Mesenchymal stem cell (in vitro differentiated cells and primary cell): ENCODE measurements around the gene TEF. TPM values are rescaled to one million over a fixed set of nuclear protein-coding genes. Genes with fewer than 3 reads are reported as not detected.

Experiments used
- DNase-seq: peaks from one replicate; pipeline ENCODE4 v3.0.0-alpha.2; 2013
- H2AFZ ChIP-seq: one replicate; pipeline ENCODE4 v1.6.1; 2013; ENCODE audit warnings: low read depth, mild to moderate bottlenecking, control low read depth, inconsistent platforms, low read length, moderate library complexity
- H2AK5ac ChIP-seq: 2 replicates; pipeline ENCODE4 v1.6.1; 2013; ENCODE audit warnings: low read length, moderate library complexity, mild to moderate bottlenecking, inconsistent platforms; ENCODE audit not compliant: severe bottlenecking
- H2BK120ac ChIP-seq: one replicate; pipeline ENCODE4 v1.6.1; 2013; ENCODE audit warnings: low read depth, mild to moderate bottlenecking, inconsistent platforms, low read length, moderate library complexity
- H2BK12ac ChIP-seq, 2 experiments: one replicate each; pipeline ENCODE4 v1.6.1; 2013; ENCODE audit warnings: inconsistent platforms in 2 of 2, low read length in 2 of 2, mild to moderate bottlenecking in 2 of 2, moderate library complexity in 2 of 2, control low read depth in 1 of 2
- H2BK15ac ChIP-seq: one replicate; pipeline ENCODE4 v1.6.1; 2013; ENCODE audit warnings: mild to moderate bottlenecking, low read depth, inconsistent platforms; ENCODE audit not compliant: poor library complexity, severe bottlenecking
- H2BK5ac ChIP-seq: 2 replicates; pipeline ENCODE4 v1.6.1; 2013; ENCODE audit warnings: low read depth, mild to moderate bottlenecking, low read length, control low read depth, inconsistent platforms; ENCODE audit not compliant: poor library complexity, severe bottlenecking
- H3K14ac ChIP-seq, 2 experiments: one replicate each; pipeline ENCODE4 v1.6.1; 2013; ENCODE audit warnings: inconsistent platforms in 2 of 2, low read length in 2 of 2, control low read depth in 1 of 2, mild to moderate bottlenecking in 1 of 2, moderate library complexity in 1 of 2
- H3K18ac ChIP-seq, 2 experiments: one replicate each; pipeline ENCODE4 v1.6.1; 2013; ENCODE audit warnings: inconsistent platforms in 2 of 2, low read length in 2 of 2, control low read depth in 1 of 2, low read depth in 1 of 2, mild to moderate bottlenecking in 1 of 2
- H3K23ac ChIP-seq, 2 experiments: one replicate each; pipeline ENCODE4 v1.6.1; 2013; ENCODE audit warnings: inconsistent platforms in 2 of 2, low read length in 2 of 2, mild to moderate bottlenecking in 2 of 2, moderate library complexity in 2 of 2, control low read depth in 1 of 2
- H3K27ac ChIP-seq: 2 replicates; pipeline ENCODE4 v1.5.1; 2013; ENCODE audit warnings: mild to moderate bottlenecking, moderate library complexity, low read length, control low read depth, inconsistent platforms; ENCODE audit not compliant: poor library complexity, severe bottlenecking
- H3K27me3 ChIP-seq, 2 experiments: 2 replicates each; pipeline versions ENCODE4 v1.6.1 to v1.7.0; 2013; ENCODE audit warnings: low read length in 2 of 2, mild to moderate bottlenecking in 2 of 2, moderate library complexity in 2 of 2, control low read depth in 1 of 2, inconsistent platforms in 1 of 2; ENCODE audit not compliant: control insufficient read depth in 1 of 2, insufficient read depth in 1 of 2
- H3K36me3 ChIP-seq, 2 experiments: 2 replicates each; pipeline versions ENCODE4 v1.6.1 to v1.7.0; 2013; ENCODE audit warnings: low read length in 2 of 2, control low read depth in 1 of 2, inconsistent platforms in 1 of 2, low read depth in 1 of 2, mild to moderate bottlenecking in 1 of 2; ENCODE audit not compliant: insufficient read depth in 2 of 2, control insufficient read depth in 1 of 2
- H3K4ac ChIP-seq, 2 experiments: one replicate each; pipeline ENCODE4 v1.6.1; 2013; ENCODE audit warnings: inconsistent platforms in 2 of 2, low read length in 2 of 2, mild to moderate bottlenecking in 2 of 2, moderate library complexity in 2 of 2, control low read depth in 1 of 2, low read depth in 1 of 2
- H3K4me1 ChIP-seq: 2 replicates; pipeline ENCODE4 v1.6.1; 2013; ENCODE audit warnings: low read depth, low read length, control low read depth; ENCODE audit not compliant: control insufficient read depth, insufficient read depth
- H3K4me2 ChIP-seq: 2 replicates; pipeline ENCODE4 v1.6.1; 2013; ENCODE audit warnings: low read length, mild to moderate bottlenecking, inconsistent platforms; ENCODE audit not compliant: poor library complexity, severe bottlenecking
- H3K4me3 ChIP-seq, 2 experiments: 2 replicates each; pipeline versions ENCODE4 v1.5.1 to v1.7.0; 2013; ENCODE audit warnings: low read length in 2 of 2, mild to moderate bottlenecking in 2 of 2, control low read depth in 1 of 2, low read depth in 1 of 2; ENCODE audit not compliant: insufficient read depth in 1 of 2
- H3K79me1 ChIP-seq: replicated peaks from 2 replicates; pipeline ENCODE4 v1.6.1; 2013; ENCODE audit warnings: mild to moderate bottlenecking, control low read depth, low read length, inconsistent platforms; ENCODE audit not compliant: poor library complexity, severe bottlenecking
- H3K9ac ChIP-seq: 2 replicates; pipeline ENCODE4 v1.7.0; 2013; ENCODE audit warnings: mild to moderate bottlenecking, low read length, moderate library complexity
- H3K9me3 ChIP-seq: 2 replicates; pipeline ENCODE4 v1.7.0; 2013; ENCODE audit warnings: mild to moderate bottlenecking, low read length; ENCODE audit not compliant: control insufficient read depth
- H4K8ac ChIP-seq: one replicate; pipeline ENCODE4 v1.6.1; 2013; ENCODE audit warnings: inconsistent platforms, mild to moderate bottlenecking, low read length, moderate library complexity
- H4K91ac ChIP-seq: one replicate; pipeline ENCODE4 v1.6.1; 2013; ENCODE audit warnings: mild to moderate bottlenecking, low read length, inconsistent platforms
- WGBS: methylation state at CpG from one replicate; pipeline ENCODE4 v1.1.7; 2013; ENCODE audit warnings: mixed read lengths; 5-methylcytosine and 5-hydroxymethylcytosine counted together
- polyA plus RNA-seq, 2 experiments: library from polyadenylated mRNA; stranded (reverse); fragments of 200-250 nt; gene quantifications; one replicate each; pipeline ENCODE4 v1.2.3, GENCODE V29; 2013

Gene TEF, protein sequence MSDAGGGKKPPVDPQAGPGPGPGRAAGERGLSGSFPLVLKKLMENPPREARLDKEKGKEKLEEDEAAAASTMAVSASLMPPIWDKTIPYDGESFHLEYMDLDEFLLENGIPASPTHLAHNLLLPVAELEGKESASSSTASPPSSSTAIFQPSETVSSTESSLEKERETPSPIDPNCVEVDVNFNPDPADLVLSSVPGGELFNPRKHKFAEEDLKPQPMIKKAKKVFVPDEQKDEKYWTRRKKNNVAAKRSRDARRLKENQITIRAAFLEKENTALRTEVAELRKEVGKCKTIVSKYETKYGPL
- 2.1 TPM for polyA plus RNA-seq (2013, experiment 1 of 2)
- polyA plus RNA-seq (2013, experiment 2 of 2): 2.5 TPM

DNA sequence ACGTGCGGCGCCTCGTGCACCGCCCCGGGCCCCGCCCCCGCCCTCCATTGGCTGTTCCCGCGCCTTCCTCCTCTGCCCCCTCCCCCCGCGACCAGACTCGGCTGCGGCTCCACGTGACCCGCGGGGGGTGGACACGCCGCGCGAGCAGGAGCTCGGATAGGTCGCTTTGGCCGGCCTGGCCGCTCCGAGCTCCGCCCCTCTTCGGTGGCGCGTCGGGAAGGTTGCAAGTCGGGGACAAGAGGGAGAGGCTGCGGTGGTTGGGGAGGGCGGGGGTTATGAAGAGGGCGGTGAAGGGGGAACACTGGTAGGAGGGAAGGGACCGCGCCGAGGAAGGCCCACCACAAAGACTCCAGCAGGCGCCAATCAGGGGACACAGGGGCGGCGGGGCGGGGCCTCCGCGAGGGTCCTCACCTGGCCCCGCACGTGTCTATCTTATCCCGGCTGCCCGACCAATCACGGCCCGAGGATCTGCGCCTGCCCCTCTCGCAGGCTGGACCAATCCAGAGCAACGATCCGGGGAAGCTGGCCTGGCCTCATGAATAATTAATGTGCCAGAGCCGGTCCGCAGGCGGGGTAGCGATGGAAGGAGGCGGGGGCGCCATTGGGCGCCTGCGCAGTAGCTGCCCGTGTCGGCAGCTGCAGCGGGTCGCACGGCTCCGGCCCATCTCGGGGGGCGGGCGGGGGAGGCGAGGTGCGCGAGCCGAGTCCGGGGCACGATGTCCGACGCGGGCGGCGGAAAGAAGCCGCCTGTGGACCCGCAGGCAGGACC, at the start of gene TEF:
TSS of gene TEF (plus strand) at position 614 of the 769 bp plus-strand sequence. CDS start at position 717, 103 bp downstream.
- Histone ChIP-seq H2AK5ac (no peak within 1 kb of the TSS), H4K91ac (peak within 1 kb of the TSS; percentile 96), H3K36me3 (peaks cover 0 to 6% of the 10 kb centered on the region in 2 experiments), H3K9me3 (no peaks in the 10 kb centered on the region), H3K23ac (no peak within 1 kb of the TSS), H2BK12ac (peak within 1 kb of the TSS; percentile 42 to 51), H3K18ac (peak within 1 kb of the TSS; percentile 65 to 95), H2BK120ac (peak within 1 kb of the TSS; percentile 98), H3K4me3 (peak within 1 kb of the TSS; percentile 83 to 93), H2BK15ac (peak within 1 kb of the TSS; percentile 95), H4K8ac (peak within 1 kb of the TSS; percentile 95), H3K79me1 (peaks cover 4% of the 10 kb centered on the region), H2AFZ (peak within 1 kb of the TSS; percentile 83), H3K14ac (peak within 1 kb of the TSS in 1 of 2 experiments; percentile 31), H3K27me3 (no peaks in the 10 kb centered on the region), H3K4ac (peak within 1 kb of the TSS in 1 of 2 experiments; percentile 54), H3K4me2 (peak within 1 kb of the TSS; percentile 87), H3K4me1 (peaks cover 16% of the 10 kb centered on the region), H2BK5ac (peak within 1 kb of the TSS; percentile 96), H3K27ac (peak within 1 kb of the TSS; percentile 93), H3K9ac (peak within 1 kb of the TSS; percentile 96)
- peak; percentile 99 for DNase-seq
- WGBS: under 1% methylated on average over 61 of the region's 84 CpGs

DNA sequence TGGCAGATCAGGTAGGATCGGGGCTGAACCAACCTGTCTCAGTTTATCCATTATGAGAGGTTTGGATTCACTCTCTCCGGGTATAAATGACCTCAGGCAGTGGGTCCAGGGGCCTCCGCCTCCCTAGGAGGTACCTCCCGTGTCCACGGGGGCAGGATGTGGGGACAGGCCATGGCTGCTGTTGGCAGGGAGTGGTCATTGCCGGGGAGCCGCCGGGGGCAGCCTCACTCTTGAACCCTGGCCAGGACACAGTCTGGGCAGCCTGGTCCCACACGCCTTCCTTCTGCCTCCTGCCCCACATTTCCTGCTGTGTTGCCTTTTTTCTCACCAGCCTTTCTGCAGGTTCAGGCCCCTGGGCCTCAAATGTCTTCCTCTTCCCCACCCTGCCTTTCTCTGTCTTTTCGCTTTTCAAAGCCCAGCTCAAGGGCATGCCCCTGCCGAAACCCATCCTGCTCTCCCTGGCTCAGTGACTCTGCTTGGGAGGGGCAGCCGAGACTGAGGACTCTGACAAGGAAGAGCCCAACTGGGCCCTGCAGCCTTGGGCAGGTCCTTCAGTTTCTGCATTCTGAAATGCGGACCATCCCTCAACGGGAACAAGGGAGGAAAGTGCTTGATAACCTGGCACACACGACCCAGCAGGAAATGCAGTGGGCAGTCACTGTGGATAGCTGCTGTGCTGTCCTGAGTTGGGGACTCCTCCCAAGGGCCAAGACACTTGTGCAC, 49.4 kb upstream of the TEF start:
- no peak overlapping the region for H2BK15ac ChIP-seq
- DNase-seq: no peak
- WGBS: 94% methylated on average over 15 of the region's 15 CpGs

DNA sequence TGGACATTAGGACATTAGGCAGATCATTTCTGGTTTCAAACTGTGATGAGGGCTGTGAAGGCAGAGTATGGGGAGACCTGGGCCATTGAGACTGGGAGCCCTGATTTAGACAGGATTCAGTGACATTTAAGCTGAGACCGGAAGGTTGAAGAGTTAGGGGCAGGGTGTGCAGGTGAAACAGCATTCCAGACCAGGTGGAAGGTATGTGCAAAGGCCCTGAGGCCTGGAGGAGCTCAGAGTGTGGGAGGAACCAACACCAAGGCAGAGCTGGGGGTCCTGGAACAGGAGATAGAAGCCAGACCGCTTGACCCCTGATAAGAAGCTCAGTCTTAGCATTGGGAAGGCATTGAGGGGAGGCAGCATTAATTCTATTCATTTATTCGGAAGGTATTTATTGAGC, 47.9 kb upstream of the TEF start:
- H2AK5ac ChIP-seq: no peak overlapping the region
- peaks cover 10% of the 10 kb centered on the region for H3K79me1 ChIP-seq
- no peak overlapping the region for H3K14ac ChIP-seq
- H3K4ac ChIP-seq: no peak overlapping the region
- H3K4me3 ChIP-seq: no peak overlapping the region
- WGBS: over 99% methylated on average over 3 of the region's 3 CpGs
- no peak overlapping the region for H2BK15ac ChIP-seq
- no peaks in the 10 kb centered on the region for H3K27me3 ChIP-seq
- no peaks in the 10 kb centered on the region for H3K9me3 ChIP-seq
- no peak overlapping the region for H2BK120ac ChIP-seq
- H3K4me1 ChIP-seq: peaks cover 8% of the 10 kb centered on the region
- H2AFZ ChIP-seq: no peak overlapping the region
- no peak overlapping the region for H2BK5ac ChIP-seq
- no peak overlapping the region for H2BK12ac ChIP-seq
- H3K36me3 ChIP-seq: peaks cover 69 to 75% of the 10 kb centered on the region in 2 experiments
- H3K18ac ChIP-seq: no peak overlapping the region
- no peak overlapping the region for H4K91ac ChIP-seq
- DNase-seq: no peak
- no peak overlapping the region for H4K8ac ChIP-seq
- no peak overlapping the region for H3K27ac ChIP-seq
- H3K4me2 ChIP-seq: no peak overlapping the region
- H3K9ac ChIP-seq: no peak overlapping the region
- no peak overlapping the region for H3K23ac ChIP-seq

More for the DNA sequence above, 49.4 kb upstream of the TEF start:
- no peak overlapping the region for H3K23ac ChIP-seq
- H3K4me3 ChIP-seq: no peak overlapping the region
- peaks cover 14% of the 10 kb centered on the region for H3K79me1 ChIP-seq
- no peak overlapping the region for H3K4ac ChIP-seq
- H4K91ac ChIP-seq: no peak overlapping the region
- H2AFZ ChIP-seq: no peak overlapping the region
- H3K4me2 ChIP-seq: no peak overlapping the region
- H3K9me3 ChIP-seq: no peaks in the 10 kb centered on the region
- H2BK12ac ChIP-seq: no peak overlapping the region
- no peak overlapping the region for H3K27ac ChIP-seq
- H4K8ac ChIP-seq: no peak overlapping the region
- no peak overlapping the region for H2BK120ac ChIP-seq
- H3K27me3 ChIP-seq: no peaks in the 10 kb centered on the region
- H3K4me1 ChIP-seq: peaks cover 4% of the 10 kb centered on the region
- H3K36me3 ChIP-seq: peaks cover 76% of the 10 kb centered on the region in 2 experiments
- no peak overlapping the region for H2AK5ac ChIP-seq
- no peak overlapping the region for H2BK5ac ChIP-seq
- no peak overlapping the region for H3K9ac ChIP-seq
- no peak overlapping the region for H3K14ac ChIP-seq
- no peak overlapping the region for H3K18ac ChIP-seq
